ENCODE data around the gene MYBPHL.

The MYBPHL gene

GRCh38 chr1:109354929-109355328 is 48.1 kb upstream of the MYBPHL start:
- no peak for ATAC-seq
- TF ChIP-seq, protein P1, sequence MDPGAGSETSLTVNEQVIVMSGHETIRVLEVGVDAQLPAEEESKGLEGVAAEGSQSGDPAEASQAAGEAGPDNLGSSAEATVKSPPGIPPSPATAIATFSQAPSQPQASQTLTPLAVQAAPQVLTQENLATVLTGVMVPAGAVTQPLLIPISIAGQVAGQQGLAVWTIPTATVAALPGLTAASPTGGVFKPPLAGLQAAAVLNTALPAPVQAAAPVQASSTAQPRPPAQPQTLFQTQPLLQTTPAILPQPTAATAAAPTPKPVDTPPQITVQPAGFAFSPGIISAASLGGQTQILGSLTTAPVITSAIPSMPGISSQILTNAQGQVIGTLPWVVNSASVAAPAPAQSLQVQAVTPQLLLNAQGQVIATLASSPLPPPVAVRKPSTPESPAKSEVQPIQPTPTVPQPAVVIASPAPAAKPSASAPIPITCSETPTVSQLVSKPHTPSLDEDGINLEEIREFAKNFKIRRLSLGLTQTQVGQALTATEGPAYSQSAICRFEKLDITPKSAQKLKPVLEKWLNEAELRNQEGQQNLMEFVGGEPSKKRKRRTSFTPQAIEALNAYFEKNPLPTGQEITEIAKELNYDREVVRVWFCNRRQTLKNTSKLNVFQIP (CRISPR knock-in tag; IDR thresholded peaks at IDR 0.05; ENCODE audit: borderline replicate concordance, low read depth): no peak
- TF ChIP-seq CSDC2 (CRISPR knock-in tag; IDR thresholded peaks at IDR 0.05) (no peak), BACH2 (CRISPR knock-in tag; IDR thresholded peaks at IDR 0.05; ENCODE audit: borderline replicate concordance) (no peak), TCF4 (CRISPR knock-in tag; IDR thresholded peaks at IDR 0.05; ENCODE audit: borderline replicate concordance) (no peak), ISL1 (CRISPR knock-in tag; IDR thresholded peaks at IDR 0.05) (no peak), ZNF565 (CRISPR knock-in tag; conservative IDR thresholded peaks at IDR 0.05; ENCODE audit: low read depth) (no peak), RARB (CRISPR knock-in tag; IDR thresholded peaks at IDR 0.05) (no peak), ZFP30 (CRISPR knock-in tag; IDR thresholded peaks at IDR 0.05) (no peak), ARNTL (CRISPR knock-in tag; IDR thresholded peaks at IDR 0.05; ENCODE audit: borderline replicate concordance, low read depth) (no peak), TOX (CRISPR knock-in tag; IDR thresholded peaks at IDR 0.05; ENCODE audit: borderline replicate concordance) (no peak), ZNF8 (CRISPR knock-in tag; IDR thresholded peaks at IDR 0.05) (no peak), PATZ1 (CRISPR knock-in tag; IDR thresholded peaks at IDR 0.05; ENCODE audit: borderline replicate concordance) (no peak), CSRNP3 (CRISPR knock-in tag; IDR thresholded peaks at IDR 0.05) (no peak), CREB5 (CRISPR knock-in tag; IDR thresholded peaks at IDR 0.05; ENCODE audit: low read depth) (no peak), ESRRG (CRISPR knock-in tag; IDR thresholded peaks at IDR 0.05) (no peak), PPARA (CRISPR knock-in tag; IDR thresholded peaks at IDR 0.05; ENCODE audit: borderline replicate concordance) (no peak), SNAI2 (CRISPR knock-in tag; IDR thresholded peaks at IDR 0.05) (no peak), GLIS3 (CRISPR knock-in tag; IDR thresholded peaks at IDR 0.05) (no peak), OSR1 (CRISPR knock-in tag; IDR thresholded peaks at IDR 0.05) (no peak)
- TF ChIP-seq, protein P2, sequence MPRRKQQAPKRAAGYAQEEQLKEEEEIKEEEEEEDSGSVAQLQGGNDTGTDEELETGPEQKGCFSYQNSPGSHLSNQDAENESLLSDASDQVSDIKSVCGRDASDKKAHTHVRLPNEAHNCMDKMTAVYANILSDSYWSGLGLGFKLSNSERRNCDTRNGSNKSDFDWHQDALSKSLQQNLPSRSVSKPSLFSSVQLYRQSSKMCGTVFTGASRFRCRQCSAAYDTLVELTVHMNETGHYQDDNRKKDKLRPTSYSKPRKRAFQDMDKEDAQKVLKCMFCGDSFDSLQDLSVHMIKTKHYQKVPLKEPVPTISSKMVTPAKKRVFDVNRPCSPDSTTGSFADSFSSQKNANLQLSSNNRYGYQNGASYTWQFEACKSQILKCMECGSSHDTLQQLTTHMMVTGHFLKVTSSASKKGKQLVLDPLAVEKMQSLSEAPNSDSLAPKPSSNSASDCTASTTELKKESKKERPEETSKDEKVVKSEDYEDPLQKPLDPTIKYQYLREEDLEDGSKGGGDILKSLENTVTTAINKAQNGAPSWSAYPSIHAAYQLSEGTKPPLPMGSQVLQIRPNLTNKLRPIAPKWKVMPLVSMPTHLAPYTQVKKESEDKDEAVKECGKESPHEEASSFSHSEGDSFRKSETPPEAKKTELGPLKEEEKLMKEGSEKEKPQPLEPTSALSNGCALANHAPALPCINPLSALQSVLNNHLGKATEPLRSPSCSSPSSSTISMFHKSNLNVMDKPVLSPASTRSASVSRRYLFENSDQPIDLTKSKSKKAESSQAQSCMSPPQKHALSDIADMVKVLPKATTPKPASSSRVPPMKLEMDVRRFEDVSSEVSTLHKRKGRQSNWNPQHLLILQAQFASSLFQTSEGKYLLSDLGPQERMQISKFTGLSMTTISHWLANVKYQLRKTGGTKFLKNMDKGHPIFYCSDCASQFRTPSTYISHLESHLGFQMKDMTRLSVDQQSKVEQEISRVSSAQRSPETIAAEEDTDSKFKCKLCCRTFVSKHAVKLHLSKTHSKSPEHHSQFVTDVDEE (CRISPR knock-in tag; IDR thresholded peaks at IDR 0.05): no peak

DNA sequence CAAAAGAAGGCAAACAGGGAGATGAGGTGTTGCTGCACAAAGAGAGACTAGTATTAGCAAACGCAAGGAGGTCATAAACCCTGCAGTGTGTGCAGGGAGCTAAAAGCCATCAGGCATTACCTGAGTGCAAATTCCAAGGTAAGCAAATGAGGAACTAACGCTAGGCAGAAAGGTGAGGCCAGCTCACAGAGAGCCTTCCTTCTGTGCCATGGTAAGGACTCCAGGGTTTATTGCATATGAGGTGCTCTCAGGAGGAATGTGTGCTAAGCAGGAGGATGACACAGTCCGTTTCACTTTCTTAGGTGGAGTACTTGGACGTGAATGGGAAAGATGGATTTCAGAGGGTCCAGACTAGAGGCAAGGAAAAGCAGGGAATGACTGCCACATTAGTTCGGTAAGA is 44.6 kb upstream of the MYBPHL start:
- TF ChIP-seq RARB (CRISPR knock-in tag; IDR thresholded peaks at IDR 0.05): no peak
- no peak for TF ChIP-seq ZNF70 (CRISPR knock-in tag; IDR thresholded peaks at IDR 0.05)
- TF ChIP-seq PATZ1 (CRISPR knock-in tag; IDR thresholded peaks at IDR 0.05; ENCODE audit: borderline replicate concordance): no peak
- TF ChIP-seq GLIS3 (CRISPR knock-in tag; IDR thresholded peaks at IDR 0.05): no peak
- TF ChIP-seq ISL1 (CRISPR knock-in tag; IDR thresholded peaks at IDR 0.05): no peak
- TF ChIP-seq, protein P2 (CRISPR knock-in tag; IDR thresholded peaks at IDR 0.05): no peak
- no peak for TF ChIP-seq OSR1 (CRISPR knock-in tag; IDR thresholded peaks at IDR 0.05)
- no peak for TF ChIP-seq ZFP30 (CRISPR knock-in tag; IDR thresholded peaks at IDR 0.05)
- TF ChIP-seq ZC3H10 (CRISPR knock-in tag; IDR thresholded peaks at IDR 0.05): no peak
- no peak for TF ChIP-seq PPARA (CRISPR knock-in tag; IDR thresholded peaks at IDR 0.05; ENCODE audit: borderline replicate concordance)
- no peak for TF ChIP-seq ARNTL (CRISPR knock-in tag; IDR thresholded peaks at IDR 0.05; ENCODE audit: borderline replicate concordance, low read depth)
- no peak for TF ChIP-seq ZFP3 (CRISPR knock-in tag; IDR thresholded peaks at IDR 0.05)
- TF ChIP-seq ZNF8 (CRISPR knock-in tag; IDR thresholded peaks at IDR 0.05): no peak
- no peak for TF ChIP-seq TCF4 (CRISPR knock-in tag; IDR thresholded peaks at IDR 0.05; ENCODE audit: borderline replicate concordance)
- TF ChIP-seq, protein P1 (CRISPR knock-in tag; IDR thresholded peaks at IDR 0.05; ENCODE audit: borderline replicate concordance, low read depth): no peak
- TF ChIP-seq TOX (CRISPR knock-in tag; IDR thresholded peaks at IDR 0.05; ENCODE audit: borderline replicate concordance): no peak
- no peak for TF ChIP-seq ESRRG (CRISPR knock-in tag; IDR thresholded peaks at IDR 0.05)
- ATAC-seq: no peak
